IPS-15b (cell line): ENCODE measurements around the gene ATP8B1.
"Not testable (repeated sequence)": the region's sequence is repeated elsewhere in the genome, so short reads cannot be mapped to it uniquely, and the experiment has no call there.

Experiments
- H3K27me3 ChIP-seq: one replicate; pipeline ENCODE4 v1.6.1; 2013; ENCODE audit warnings: low read length; ENCODE audit not compliant: control insufficient read depth, insufficient read depth
- H3K36me3 ChIP-seq: one replicate; pipeline ENCODE4 v1.6.1; 2013; ENCODE audit warnings: low read length; ENCODE audit not compliant: control insufficient read depth, insufficient read depth
- H3K4me1 ChIP-seq: one replicate; pipeline ENCODE4 v1.6.1; 2013; ENCODE audit warnings: mild to moderate bottlenecking, low read length; ENCODE audit not compliant: control insufficient read depth, insufficient read depth
- H3K4me3 ChIP-seq: one replicate; pipeline ENCODE4 v1.5.1; 2013; ENCODE audit warnings: low read depth, low read length
- H3K9ac ChIP-seq: one replicate; pipeline ENCODE4 v1.6.1; 2013; ENCODE audit warnings: low read depth, mild to moderate bottlenecking, low read length
- H3K9me3 ChIP-seq: one replicate; pipeline ENCODE4 v1.6.1; 2013; ENCODE audit warnings: mild to moderate bottlenecking, low read length; ENCODE audit not compliant: control insufficient read depth, insufficient read depth

ATP8B1 gene

GRCh38 chr18:57835904-57836303 lies 32.8 kb upstream of the ATP8B1 start:
- Histone ChIP-seq H3K4me3 (no peak overlapping the region), H3K27me3 (no peaks in the 10 kb centered on the region), H3K36me3 (no peaks in the 10 kb centered on the region), H3K4me1 (no peaks in the 10 kb centered on the region), H3K9ac (no peak overlapping the region), H3K9me3 (no peaks in the 10 kb centered on the region)

DNA sequence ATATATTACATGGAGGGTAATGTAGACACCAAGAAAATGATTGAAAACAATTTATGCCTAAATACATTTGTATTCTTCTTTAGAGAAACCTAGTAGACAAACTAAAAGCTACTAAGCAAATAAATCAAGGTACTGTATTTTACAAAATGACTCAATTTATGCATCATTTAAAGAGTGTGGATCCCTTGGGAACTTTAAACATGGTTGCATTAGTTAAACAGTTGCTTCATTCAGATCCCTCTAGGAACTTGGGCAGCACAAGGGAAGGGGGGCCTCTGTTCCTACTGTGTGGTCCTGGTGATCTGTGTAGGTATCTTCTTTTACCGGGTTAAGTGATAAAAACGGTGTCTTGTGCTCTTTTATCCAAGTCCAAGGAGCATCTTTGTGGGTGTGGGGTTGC lies 31.5 kb upstream of the ATP8B1 start:
- Histone ChIP-seq H3K9me3 (no peaks in the 10 kb centered on the region), H3K4me3 (no peak overlapping the region), H3K27me3 (no peaks in the 10 kb centered on the region), H3K36me3 (peaks cover 2% of the 10 kb centered on the region), H3K4me1 (no peaks in the 10 kb centered on the region), H3K9ac (no peak overlapping the region)

DNA sequence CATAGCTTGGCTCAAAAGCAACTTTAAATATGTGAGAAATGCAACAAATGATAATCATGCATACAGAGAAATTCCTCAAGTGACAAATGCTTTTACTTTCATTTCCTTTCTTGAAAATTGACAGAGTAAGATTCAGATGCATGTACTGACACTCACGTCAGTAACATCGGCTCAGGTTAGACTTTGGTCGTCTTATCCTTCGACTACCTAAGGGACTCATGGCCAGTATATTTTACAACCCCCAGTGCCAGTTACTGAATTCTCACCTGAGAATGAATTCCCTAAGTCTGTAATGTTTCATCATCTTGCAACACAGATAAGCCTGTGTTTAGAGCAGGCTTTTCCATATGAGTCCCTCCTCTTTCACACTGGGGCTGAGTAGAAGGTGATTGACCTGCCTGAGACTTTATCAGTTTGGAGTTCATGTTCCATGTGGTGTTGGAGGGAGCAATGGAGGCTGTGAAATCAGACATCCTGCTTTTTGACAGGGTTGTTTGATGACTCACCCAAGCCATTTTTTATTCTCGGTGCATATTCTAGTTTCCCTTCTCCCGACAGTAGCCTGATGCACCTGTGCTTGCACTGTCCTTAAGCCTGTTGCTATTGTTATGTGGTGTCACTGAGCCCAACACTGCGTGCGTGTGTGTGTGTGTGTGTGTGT lies 30.5 kb upstream of the ATP8B1 start:
- H3K9me3 ChIP-seq = no peaks in the 10 kb centered on the region
- no peak overlapping the region for H3K4me3 ChIP-seq
- H3K36me3 ChIP-seq = peaks cover 2% of the 10 kb centered on the region
- H3K27me3 ChIP-seq = no peaks in the 10 kb centered on the region
- no peaks in the 10 kb centered on the region for H3K4me1 ChIP-seq
- no peak overlapping the region for H3K9ac ChIP-seq

DNA sequence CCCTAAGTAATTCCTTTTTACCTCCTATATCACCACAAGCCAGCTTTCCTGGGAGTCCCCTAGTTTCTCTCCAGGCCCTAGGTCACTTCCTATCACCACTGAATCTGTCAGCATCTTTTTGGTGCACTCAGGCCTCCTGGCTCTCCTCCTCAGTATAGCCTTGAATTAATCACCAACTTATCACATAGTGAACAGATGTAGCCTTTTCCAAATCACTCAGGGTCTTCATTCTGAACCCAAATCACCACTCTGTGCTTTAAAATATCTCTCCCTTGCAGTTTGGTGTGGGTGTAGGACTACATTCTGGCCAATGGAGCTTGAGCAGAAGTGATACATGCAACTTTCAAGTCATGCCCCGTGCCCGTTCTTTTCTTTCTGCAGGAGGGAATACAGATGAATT lies 29.6 kb upstream of the ATP8B1 start:
- H3K36me3 ChIP-seq = peaks cover 2% of the 10 kb centered on the region
- H3K27me3 ChIP-seq = no peaks in the 10 kb centered on the region
- H3K9me3 ChIP-seq = no peaks in the 10 kb centered on the region
- H3K4me1 ChIP-seq = no peaks in the 10 kb centered on the region
- no peak overlapping the region for H3K9ac ChIP-seq
- H3K4me3 ChIP-seq = no peak overlapping the region

GRCh38 chr18:57831597-57832377 lies 28.7 kb upstream of the ATP8B1 start:
- no peaks in the 10 kb centered on the region for H3K27me3 ChIP-seq
- no peaks in the 10 kb centered on the region for H3K4me1 ChIP-seq
- H3K4me3 ChIP-seq = no peak overlapping the region
- no peaks in the 10 kb centered on the region for H3K9me3 ChIP-seq
- H3K9ac ChIP-seq = no peak overlapping the region
- H3K36me3 ChIP-seq = peaks cover 2% of the 10 kb centered on the region

GRCh38 chr18:57827646-57828045 lies 24.5 kb upstream of the ATP8B1 start:
- no peak overlapping the region for H3K4me3 ChIP-seq
- no peaks in the 10 kb centered on the region for H3K27me3 ChIP-seq
- H3K9me3 ChIP-seq = no peaks in the 10 kb centered on the region
- H3K4me1 ChIP-seq = no peaks in the 10 kb centered on the region
- no peak overlapping the region for H3K9ac ChIP-seq
- H3K36me3 ChIP-seq = peaks cover 2% of the 10 kb centered on the region

- Histone ChIP-seq H3K9ac (no peak overlapping the region), H3K9me3 (no peaks in the 10 kb centered on the region), H3K4me3 (no peak overlapping the region), H3K4me1 (no peaks in the 10 kb centered on the region), H3K27me3 (no peaks in the 10 kb centered on the region), H3K36me3 (peaks cover 2% of the 10 kb centered on the region)
Observed at GRCh38 chr18:57826252-57826651, 23.1 kb upstream of the ATP8B1 start.

- not testable (repeated sequence) for H3K27me3 ChIP-seq, H3K4me3 ChIP-seq, H3K9ac ChIP-seq, H3K36me3 ChIP-seq, H3K9me3 ChIP-seq, H3K4me1 ChIP-seq
Observed at GRCh38 chr18:57820583-57820982, 17.5 kb upstream of the ATP8B1 start.

- H3K36me3 ChIP-seq = no peaks in the 10 kb centered on the region
- no peaks in the 10 kb centered on the region for H3K9me3 ChIP-seq
- H3K4me3 ChIP-seq = no peak overlapping the region
- H3K9ac ChIP-seq = no peak overlapping the region
- H3K4me1 ChIP-seq = no peaks in the 10 kb centered on the region
- no peaks in the 10 kb centered on the region for H3K27me3 ChIP-seq
Observed at GRCh38 chr18:57819671-57820460, 16.8 kb upstream of the ATP8B1 start.

DNA sequence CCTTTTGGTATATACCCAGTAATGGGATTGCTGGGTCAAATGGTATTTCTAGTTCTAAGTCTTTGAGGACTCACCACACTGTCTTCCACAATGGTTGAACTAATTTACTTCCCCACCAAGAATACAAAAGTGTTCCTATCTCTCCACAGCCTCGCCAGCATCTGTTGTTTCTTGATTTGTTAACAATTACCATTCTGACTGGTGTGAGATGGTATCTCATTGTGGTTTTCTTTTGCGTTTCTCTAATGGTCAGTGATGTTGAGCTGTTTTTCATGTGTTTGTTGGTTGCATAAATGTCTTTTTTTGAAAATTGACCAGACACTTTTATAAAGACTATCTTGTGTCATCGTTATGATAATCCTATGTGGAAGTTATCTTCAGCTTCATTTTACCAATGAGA lies 16.0 kb upstream of the ATP8B1 start:
- no peak overlapping the region for H3K4me3 ChIP-seq
- no peaks in the 10 kb centered on the region for H3K36me3 ChIP-seq
- no peaks in the 10 kb centered on the region for H3K9me3 ChIP-seq
- H3K9ac ChIP-seq = no peak overlapping the region
- H3K4me1 ChIP-seq = no peaks in the 10 kb centered on the region
- no peaks in the 10 kb centered on the region for H3K27me3 ChIP-seq

DNA sequence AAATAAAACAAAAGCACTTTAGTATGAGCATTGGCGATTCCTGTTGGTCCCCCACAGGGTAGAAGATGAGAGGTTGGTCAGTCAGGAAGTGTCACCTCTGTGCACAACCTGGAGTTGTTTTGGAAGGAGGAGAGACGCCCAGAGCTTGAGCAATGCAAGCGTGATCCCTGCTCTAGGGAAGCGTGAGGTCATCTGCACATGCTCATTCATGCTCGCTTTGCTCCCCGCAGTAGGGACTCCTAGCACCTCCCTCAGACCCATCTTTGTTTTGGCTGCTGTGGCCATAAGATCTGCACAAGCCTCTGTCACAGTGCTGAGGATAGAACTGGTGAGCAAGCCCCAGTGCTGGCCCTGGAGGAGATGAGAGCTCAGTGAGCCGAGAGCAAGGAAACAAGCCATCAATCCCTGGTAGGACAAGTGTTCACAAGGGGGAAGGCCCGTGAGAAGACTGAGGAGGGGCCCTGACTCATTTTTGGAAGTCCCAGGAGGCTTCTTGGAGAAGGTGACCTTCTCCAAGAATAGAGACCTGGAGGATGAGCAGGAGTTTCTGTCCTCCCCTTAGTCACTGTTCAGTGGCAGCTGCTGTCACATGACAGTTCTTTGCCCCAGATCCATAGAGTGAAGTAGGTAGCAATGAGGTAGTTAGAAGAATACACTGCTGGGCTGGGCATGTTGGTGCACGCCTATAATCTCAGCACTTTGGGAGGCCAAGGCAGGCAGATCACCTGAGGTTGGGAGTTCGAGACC lies 13.3 kb upstream of the ATP8B1 start:
- Histone ChIP-seq H3K9ac (no peak overlapping the region), H3K4me3 (no peak overlapping the region), H3K9me3 (no peaks in the 10 kb centered on the region), H3K4me1 (no peaks in the 10 kb centered on the region), H3K36me3 (no peaks in the 10 kb centered on the region), H3K27me3 (no peaks in the 10 kb centered on the region)
